NCI-H446 treated with DMSO at 0.1 percent for 48 hours (cell line): ENCODE measurements around the gene MRPS7.
A peak's percentile ranks its signal among the peaks of the same experiment; 100 is the strongest.
"Not testable (repeated sequence)": the region's sequence is repeated elsewhere in the genome, so short reads cannot be mapped to it uniquely, and the experiment has no call there.

Source experiments
- DNase-seq: peaks from one replicate; lab custom pipeline; 2025; lab: John Stamatoyannopoulos, UW

MRPS7 gene

DNA sequence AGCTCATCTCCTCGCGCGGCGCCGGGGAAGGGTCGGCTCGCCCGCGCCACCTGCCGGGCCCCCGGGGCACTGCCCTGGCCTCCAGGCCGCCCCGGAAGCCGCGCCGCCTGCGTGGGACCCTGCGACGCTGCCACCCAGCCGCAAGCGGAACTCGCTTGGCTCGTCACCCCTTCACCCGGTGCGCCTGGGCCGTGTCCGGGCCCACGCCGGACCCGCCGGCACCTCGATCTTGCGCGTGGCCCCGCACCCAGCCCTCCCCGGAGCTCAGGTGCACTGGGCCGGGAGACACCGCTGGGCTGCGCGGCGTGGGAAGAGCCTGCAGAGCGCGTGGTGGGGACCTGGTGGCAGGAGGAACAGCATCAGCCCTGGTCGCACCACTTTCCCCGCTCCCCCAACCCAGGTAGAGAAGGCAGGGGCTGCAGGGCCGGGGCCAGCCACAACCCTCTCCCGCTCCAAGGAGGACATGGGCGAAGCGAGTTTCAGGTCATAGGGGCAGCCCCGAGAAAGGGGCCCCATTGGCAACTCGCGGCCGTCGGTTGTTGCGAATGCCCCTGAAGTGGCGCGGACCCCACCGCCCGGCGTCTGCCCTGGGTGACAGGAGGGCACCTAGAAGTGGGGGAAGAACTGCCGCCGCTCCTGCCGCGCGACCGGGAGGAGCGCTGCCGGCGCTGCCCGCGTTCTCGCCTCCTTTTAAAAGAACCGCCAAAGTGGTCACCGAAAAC lies 9.7 kb downstream of the MRPS7 start:
- DNase-seq = no peak

- no peak for DNase-seq
Observed at GRCh38 chr17:75271955-75272847, 10.5 kb downstream of the MRPS7 start.

GRCh38 chr17:75272848-75273184 lies 11.1 kb downstream of the MRPS7 start:
- peak; percentile 13 for DNase-seq

- no peak for DNase-seq
Observed at GRCh38 chr17:75273977-75274708, 12.5 kb downstream of the MRPS7 start.

GRCh38 chr17:75277664-75278071 lies 16.0 kb downstream of the MRPS7 start:
- no peak for DNase-seq

- not testable (repeated sequence) for DNase-seq
Observed at GRCh38 chr17:75280189-75280588, 18.5 kb downstream of the MRPS7 start.

- DNase-seq = no peak
Observed at GRCh38 chr17:75285123-75285522, 23.4 kb downstream of the MRPS7 start.

GRCh38 chr17:75287221-75287620 lies 25.5 kb downstream of the MRPS7 start:
- no peak for DNase-seq

- DNase-seq = no peak
Observed at GRCh38 chr17:75288359-75288758, 26.7 kb downstream of the MRPS7 start.

DNA sequence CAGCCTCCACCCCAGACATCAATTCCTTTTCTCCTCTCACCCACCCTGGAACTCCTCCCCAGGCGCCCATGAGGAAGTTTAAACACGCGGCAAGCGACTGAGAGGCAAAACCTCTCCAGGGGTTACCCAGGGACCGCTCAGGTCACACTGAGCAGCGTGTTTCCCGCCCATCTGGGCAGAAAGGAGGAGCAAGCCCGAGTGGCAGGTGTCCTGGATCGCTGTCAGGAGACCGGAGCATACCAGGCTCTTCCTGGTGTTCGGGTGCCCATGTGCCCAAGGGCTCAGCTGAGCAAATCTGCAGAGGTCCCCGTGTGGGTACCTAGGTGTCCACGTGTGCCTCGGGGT lies 27.1 kb downstream of the MRPS7 start:
- peak; percentile 35 for DNase-seq

- peak; percentile 98 for DNase-seq
Observed at GRCh38 chr17:75289115-75289831, 27.6 kb downstream of the MRPS7 start, which contains the start of gene SLC25A19. Gene SLC25A19 (minus strand): TSS chr17:75289433. CDS start chr17:75286764, 2,669 bp downstream.

DNA sequence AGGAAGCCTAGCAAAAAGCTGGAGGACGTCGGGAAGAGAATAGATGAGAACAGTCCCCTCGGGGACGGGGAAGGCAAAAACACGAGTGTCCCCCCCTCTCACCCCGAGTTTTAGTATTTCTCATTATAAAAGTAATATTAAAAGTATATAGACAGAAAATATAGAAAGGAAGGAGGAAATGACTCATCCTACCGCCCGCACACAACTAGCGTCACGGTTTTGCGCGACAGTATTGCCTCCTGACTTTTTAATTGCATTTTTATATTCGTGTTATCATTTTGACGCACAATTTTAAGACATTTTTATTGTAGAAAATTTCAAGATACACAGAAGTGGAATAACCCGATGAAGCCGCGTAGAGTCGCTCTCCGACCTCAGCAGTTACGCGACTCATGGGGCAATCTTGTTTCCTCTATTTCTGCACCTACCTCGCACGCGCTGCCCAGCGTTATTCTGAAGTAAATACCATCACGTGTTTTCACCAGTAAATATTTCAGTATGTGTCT lies 28.2 kb downstream of the MRPS7 start:
- no peak for DNase-seq

GRCh38 chr17:75292810-75293448 lies 31.2 kb downstream of the MRPS7 start:
- not testable (repeated sequence) for DNase-seq

- DNase-seq = no peak
Observed at GRCh38 chr17:75295201-75296158, 33.8 kb downstream of the MRPS7 start.

- DNase-seq = no peak
Observed at GRCh38 chr17:75300280-75300679, 38.6 kb downstream of the MRPS7 start.

DNA sequence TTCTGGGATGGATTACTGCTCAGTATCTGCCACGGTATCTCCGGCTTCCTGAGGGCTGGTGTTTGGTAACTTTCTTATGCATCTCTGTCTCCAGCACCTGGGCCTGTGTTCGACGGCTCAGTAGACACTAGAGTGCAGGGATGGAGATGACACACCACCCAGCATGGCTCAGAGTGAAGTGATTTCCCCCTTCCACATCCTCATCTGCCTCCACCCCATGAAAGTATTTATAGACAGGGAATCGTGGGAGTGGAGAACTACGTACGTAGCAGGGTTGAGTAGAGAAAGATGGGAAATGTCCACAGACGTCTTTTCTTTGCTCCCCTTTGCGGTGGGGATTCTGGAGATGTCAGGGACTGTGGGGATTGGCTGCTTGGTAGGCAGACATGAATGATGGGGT lies 39.4 kb downstream of the MRPS7 start:
- no peak for DNase-seq

GRCh38 chr17:75301502-75302206 lies 40.0 kb downstream of the MRPS7 start:
- DNase-seq = no peak

DNA sequence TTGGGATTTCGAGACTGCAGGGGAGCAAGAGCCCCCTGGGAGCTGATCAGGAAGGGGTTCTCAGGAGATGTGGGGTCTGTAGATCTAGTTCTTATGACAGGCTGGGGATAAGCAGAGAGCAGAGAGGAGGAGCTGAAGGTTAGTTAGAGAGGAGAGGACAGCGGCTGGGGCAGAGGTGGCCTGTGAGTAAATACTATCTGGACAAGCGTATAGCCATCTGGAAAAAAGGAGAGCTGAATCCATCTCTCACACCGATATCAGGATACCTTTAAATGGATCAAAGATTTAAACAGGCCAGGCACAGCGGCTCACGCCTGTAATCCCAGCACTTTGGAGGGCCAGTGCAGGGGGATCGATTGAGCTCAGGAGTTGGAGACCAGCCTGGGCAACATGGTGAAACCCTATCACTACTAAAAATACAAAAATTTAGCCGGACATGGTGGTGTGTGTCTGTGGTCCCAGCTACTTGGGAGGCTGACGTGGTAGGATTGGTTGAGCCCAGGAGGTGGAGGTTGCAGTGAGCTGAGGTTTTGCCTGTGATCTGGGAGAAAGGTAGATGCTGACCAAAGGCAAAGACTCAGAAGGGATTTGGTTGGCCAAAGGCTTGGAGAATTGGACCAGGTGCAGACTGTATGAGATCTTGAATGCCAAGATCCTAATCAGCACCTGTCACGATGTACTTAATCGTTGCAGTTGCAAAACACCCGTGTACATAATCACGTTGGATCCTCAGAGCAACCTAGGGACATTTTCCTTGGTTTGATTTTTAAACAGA lies 46.5 kb downstream of the MRPS7 start:
- no peak for DNase-seq
